OCI-LY7 (cell line): ENCODE data around the gene OTUB1. TPM values are rescaled to one million over a fixed set of nuclear protein-coding genes. Genes with fewer than 3 reads are reported as not detected.

Experiments used
- Bru-seq: library from RNA; stranded (reverse); fragments of 400-500 nt; gene quantifications from one replicate; lab custom pipeline; 2021; lab: Mats Ljungman, UMichigan
- BruChase-seq, 2 experiments: library from RNA; stranded (reverse); fragments of 400-500 nt; gene quantifications; one replicate each; lab custom pipeline; 2021; lab: Mats Ljungman, UMichigan
- BruUV-seq: library from RNA; stranded (reverse); fragments of 400-500 nt; replicated peaks from 2 replicates; lab custom pipeline; 2021; lab: Mats Ljungman, UMichigan
- CTCF ChIA-PET: fragments of 300-600 bp; sonication (Branson Sonifier 250); formaldehyde crosslinking; loops from one replicate; lab custom pipeline; 2022; ENCODE audit warnings: antibody characterized with exemption; ENCODE audit not compliant: unreplicated experiment; lab: Charles Lee
- POLR2A ChIA-PET: fragments of 300-600 bp; sonication (Branson Sonifier 250); formaldehyde crosslinking; loops from one replicate; lab custom pipeline; 2022; ENCODE audit warnings: antibody characterized with exemption; lab: Charles Lee
- DNase-seq: peaks from one replicate; pipeline ENCODE4 v3.0.0-alpha.2; 2015; ENCODE audit warnings: low spot score
- H2AFZ ChIP-seq: fragments of 200-600 bp; sonication (generic), shearing (Covaris generic); 2 replicates; pipeline ENCODE4 v1.6.1; 2014; ENCODE audit warnings: mild to moderate bottlenecking, antibody characterized with exemption, low read length, moderate library complexity
- H3K27ac ChIP-seq: fragments of 200-600 bp; sonication (generic); 2 replicates; pipeline ENCODE4 v1.5.1; 2014; ENCODE audit warnings: mixed run types, low read depth, mild to moderate bottlenecking, moderate library complexity, low read length, inconsistent platforms; ENCODE audit not compliant: poor library complexity, severe bottlenecking
- H3K36me3 ChIP-seq: fragments of 200-600 bp; sonication (generic); 2 replicates; pipeline ENCODE4 v1.6.1; 2014; ENCODE audit warnings: mild to moderate bottlenecking, antibody characterized with exemption, low read length, moderate library complexity, mixed read lengths; ENCODE audit not compliant: insufficient read depth
- H3K4me1 ChIP-seq: fragments of 200-600 bp; sonication (generic); 2 replicates; pipeline ENCODE4 v1.5.1; 2014; ENCODE audit warnings: mild to moderate bottlenecking, low read length; ENCODE audit not compliant: insufficient read depth, poor library complexity, severe bottlenecking
- H3K4me2 ChIP-seq: fragments of 200-600 bp; sonication (generic); 2 replicates; pipeline ENCODE4 v1.6.1; 2014; ENCODE audit warnings: mild to moderate bottlenecking, low read length
- H3K4me3 ChIP-seq: fragments of 200-600 bp; sonication (generic); 2 replicates; pipeline ENCODE4 v1.5.1; 2014; ENCODE audit warnings: mild to moderate bottlenecking, low read depth, low read length; ENCODE audit not compliant: poor library complexity, severe bottlenecking
- H3K79me2 ChIP-seq: fragments of 200-600 bp; sonication (generic); 2 replicates; pipeline ENCODE4 v1.6.1; 2016; ENCODE audit warnings: low read depth, mild to moderate bottlenecking, low read length, moderate library complexity, mixed read lengths; ENCODE audit not compliant: insufficient read depth
- H3K9me2 ChIP-seq: fragments of 200-600 bp; sonication (generic); 2 replicates; pipeline ENCODE4 v1.6.1; 2016; ENCODE audit warnings: mild to moderate bottlenecking, low read length, mixed read lengths; ENCODE audit not compliant: insufficient read depth
- H3K9me3 ChIP-seq: fragments of 200-600 bp; sonication (generic); 2 replicates; pipeline ENCODE4 v1.6.1; 2014; ENCODE audit warnings: mild to moderate bottlenecking, mixed run types, low read length, mixed read lengths
- H4K20me1 ChIP-seq: fragments of 200-600 bp; sonication (generic); 2 replicates; pipeline ENCODE4 v1.6.1; 2014; ENCODE audit warnings: mild to moderate bottlenecking, antibody characterized with exemption, low read length, moderate library complexity, mixed read lengths; ENCODE audit not compliant: insufficient read depth
- EZH2phosphoT487 ChIP-seq: fragments of 200-600 bp; sonication (generic); IDR thresholded peaks from 2 replicates; pipeline ENCODE4 v1.6.1; 2018; ENCODE audit warnings: low read depth, borderline replicate concordance, mild to moderate bottlenecking, mixed run types, antibody characterized with exemption, low read length, moderate library complexity, mixed read lengths
- intact Hi-C: fragments of 100-400 bp; cut with micrococcal nuclease; formaldehyde crosslinking; loops from one replicate; pipeline ENCODE4 v1.10.0; 2022; ENCODE audit not compliant: unreplicated experiment
- long read RNA-seq: library from polyadenylated mRNA; stranded (forward); transcript quantifications from one replicate; pipeline ENCODE4 v2.0.0, GENCODE V29; 2022
- total RNA-seq, 2 experiments: library from RNA; depleted of rRNA in 1 of 2; stranded (reverse); fragments of >200 nt in 1 of 2; shearing (Covaris generic) in 1 of 2; gene quantifications; 2 replicates each; pipeline ENCODE4 v1.2.3, GENCODE V29; 2014 to 2022
- TF ChIP-seq, protein P1 (sequence below): fragments of 200-600 bp; sonication (generic); conservative IDR thresholded peaks from 2 replicates; pipeline ENCODE4 v1.5.1; 2014; ENCODE audit warnings: mild to moderate bottlenecking, antibody characterized with exemption, low read length, moderate library complexity, mixed read lengths

The OTUB1 gene, protein sequence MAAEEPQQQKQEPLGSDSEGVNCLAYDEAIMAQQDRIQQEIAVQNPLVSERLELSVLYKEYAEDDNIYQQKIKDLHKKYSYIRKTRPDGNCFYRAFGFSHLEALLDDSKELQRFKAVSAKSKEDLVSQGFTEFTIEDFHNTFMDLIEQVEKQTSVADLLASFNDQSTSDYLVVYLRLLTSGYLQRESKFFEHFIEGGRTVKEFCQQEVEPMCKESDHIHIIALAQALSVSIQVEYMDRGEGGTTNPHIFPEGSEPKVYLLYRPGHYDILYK
- total RNA-seq (2014; rRNA removed; shearing (Covaris generic)) (51.9 and 72.4 TPM in 2 replicates), total RNA-seq (2022) (88.1 and 88.5 TPM in 2 replicates), Bru-seq, nascent RNA (percentile 57 among the genes with signal in this experiment), BruChase-seq, experiment 1, labeled RNA remaining after a 6-hour chase (percentile 84 among the genes with signal in this experiment), BruChase-seq, experiment 2, labeled RNA remaining after a 2-hour chase (percentile 71 among the genes with signal in this experiment)
- long read RNA-seq, transcript OTUB1-201 (6 exons, 2,493 nt): minor isoform, 37 of 261 reads
- long read RNA-seq, transcript OTUB1-209 (7 exons, 1,729 nt): major isoform, 184 of 261 reads
- long read RNA-seq, partial matches to known transcripts: 30 of 261 reads
- long read RNA-seq, other reads (novel, unspliced or antisense): 7 of 261 reads

- intact Hi-C loops: no loop called here
- ChIA-PET CTCF (no interaction called here), POLR2A (interaction anchor here (1.4 kb wide), 1 partner anchor 34 kb away, joined by 4 read pairs; no protein-coding TSS in a partner anchor)
- peak; percentile 88 for DNase-seq
- Histone ChIP-seq H3K27ac (peak within 1 kb of the TSS; percentile 72), H3K9me3 (no peaks in the 10 kb centered on the region), H3K9me2 (no peaks in the 10 kb centered on the region), H3K36me3 (peaks cover 28% of the 10 kb centered on the region), H3K79me2 (peaks cover 17% of the 10 kb centered on the region; the same call in 1 of the 2 replicates), H2AFZ (peak within 1 kb of the TSS; percentile 67), H3K4me1 (peaks cover 39% of the 10 kb centered on the region), H3K4me3 (peak within 1 kb of the TSS; percentile 91), H4K20me1 (peaks cover 5% of the 10 kb centered on the region; the same call in 1 of the 2 replicates), H3K4me2 (peak within 1 kb of the TSS; percentile 88)
- no TSS peak for BruUV-seq
- TF ChIP-seq, protein P1, sequence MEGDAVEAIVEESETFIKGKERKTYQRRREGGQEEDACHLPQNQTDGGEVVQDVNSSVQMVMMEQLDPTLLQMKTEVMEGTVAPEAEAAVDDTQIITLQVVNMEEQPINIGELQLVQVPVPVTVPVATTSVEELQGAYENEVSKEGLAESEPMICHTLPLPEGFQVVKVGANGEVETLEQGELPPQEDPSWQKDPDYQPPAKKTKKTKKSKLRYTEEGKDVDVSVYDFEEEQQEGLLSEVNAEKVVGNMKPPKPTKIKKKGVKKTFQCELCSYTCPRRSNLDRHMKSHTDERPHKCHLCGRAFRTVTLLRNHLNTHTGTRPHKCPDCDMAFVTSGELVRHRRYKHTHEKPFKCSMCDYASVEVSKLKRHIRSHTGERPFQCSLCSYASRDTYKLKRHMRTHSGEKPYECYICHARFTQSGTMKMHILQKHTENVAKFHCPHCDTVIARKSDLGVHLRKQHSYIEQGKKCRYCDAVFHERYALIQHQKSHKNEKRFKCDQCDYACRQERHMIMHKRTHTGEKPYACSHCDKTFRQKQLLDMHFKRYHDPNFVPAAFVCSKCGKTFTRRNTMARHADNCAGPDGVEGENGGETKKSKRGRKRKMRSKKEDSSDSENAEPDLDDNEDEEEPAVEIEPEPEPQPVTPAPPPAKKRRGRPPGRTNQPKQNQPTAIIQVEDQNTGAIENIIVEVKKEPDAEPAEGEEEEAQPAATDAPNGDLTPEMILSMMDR: no peak
- TF ChIP-seq EZH2phosphoT487: no peak
Observed at GRCh38 chr11:63986156-63986931, at the start of gene OTUB1. Gene OTUB1 (plus strand): TSS chr11:63986438. CDS start chr11:63986457, 19 bp downstream.

GRCh38 chr11:63937713-63938478 is 48.3 kb upstream of the OTUB1 start:
- ChIA-PET POLR2A (interaction anchor here (0.6 to 1.0 kb wide), 3 partner anchors 12 to 100 kb away, joined by 3 to 4 read pairs (median 4); no protein-coding TSS in a partner anchor), CTCF (no interaction called here)
- 0 out of 2 replicates have a peak, but pooled peaks cover 5% of the 10 kb centered on the region for H4K20me1 ChIP-seq
- peak overlapping the region; percentile 70 for H3K4me3 ChIP-seq
- H3K79me2 ChIP-seq: peaks cover 19% of the 10 kb centered on the region
- peak overlapping the region; percentile 84 for H3K27ac ChIP-seq
- BruUV-seq: no TSS peak
- intact Hi-C loops: loop anchor here (2.0 to 5.0 kb wide), 4 partner anchors 21 to 266 kb away; partner anchors contain the start of genes ATL3, MARK2, RCOR2 and ZFTA
- no peaks in the 10 kb centered on the region for H3K9me3 ChIP-seq
- peak; percentile 78 for DNase-seq
- peaks cover 24% of the 10 kb centered on the region for H3K4me1 ChIP-seq
- no peaks in the 10 kb centered on the region for H3K9me2 ChIP-seq
- H3K4me2 ChIP-seq: peak overlapping the region; percentile 90
- H3K36me3 ChIP-seq: peaks cover 13% of the 10 kb centered on the region
- TF ChIP-seq, protein P1: peak; percentile 42; the same call in 1 of the 2 replicates
- no peak for TF ChIP-seq EZH2phosphoT487
- peak overlapping the region; percentile 95 for H2AFZ ChIP-seq
